CD4-positive, alpha-beta T cell (primary cell): Measurements from ENCODE around the gene CLK3. TPM values are rescaled to one million over a fixed set of nuclear protein-coding genes. Genes with fewer than 3 reads are reported as not detected.

ENCODE experiments used
- ATAC-seq: fragments of 200-7000 bp; cut with Tn5 transposase; one replicate; pipeline ENCODE4 v1.10.0; 2022; ENCODE audit warnings: mild to moderate bottlenecking; ENCODE audit not compliant: poor library complexity
- CTCF ChIA-PET: fragments of 350-600 bp; sonication (Branson Sonifier 250); formaldehyde crosslinking; loops from one replicate; lab custom pipeline; 2021; ENCODE audit warnings: antibody characterized with exemption, inconsistent platforms; lab: Charles Lee
- POLR2A ChIA-PET: fragments of 350-600 bp; sonication (Branson Sonifier 250); formaldehyde crosslinking; loops from one replicate; lab custom pipeline; 2021; ENCODE audit warnings: antibody characterized with exemption, inconsistent platforms; lab: Charles Lee
- DNase-seq, 14 experiments: peaks; one replicate each; pipeline ENCODE4 v3.0.0-alpha.2; 2013 to 2020; ENCODE audit warnings: mixed read lengths in 2 of 14
- H3K27ac ChIP-seq, 2 donors: one replicate each; pipeline versions ENCODE4 v1.5.1 to v1.7.0; 2013; ENCODE audit warnings: low read length in 2 of 2, low read depth in 1 of 2, mild to moderate bottlenecking in 1 of 2
- H3K27me3 ChIP-seq, 2 experiments: 1 replicate in 1 of 2; 2 replicates in 1 of 2; pipeline versions ENCODE4 v1.6.1 to v1.7.0; 2013; ENCODE audit warnings: low read length in 2 of 2, control low read depth in 1 of 2, mild to moderate bottlenecking in 1 of 2, moderate library complexity in 1 of 2; ENCODE audit not compliant: insufficient read depth in 2 of 2, control insufficient read depth in 1 of 2
- H3K36me3 ChIP-seq: one replicate; pipeline ENCODE4 v1.6.1; 2013; ENCODE audit warnings: low read length, control low read depth; ENCODE audit not compliant: insufficient read depth
- H3K4me1 ChIP-seq: one replicate; pipeline ENCODE4 v1.6.1; 2013; ENCODE audit warnings: low read length, control low read depth; ENCODE audit not compliant: insufficient read depth
- H3K4me3 ChIP-seq: one replicate; pipeline ENCODE4 v1.5.1; 2013; ENCODE audit warnings: mild to moderate bottlenecking, low read length, moderate library complexity
- H3K9me3 ChIP-seq, 2 experiments: 1 replicate in 1 of 2; 2 replicates in 1 of 2; pipeline versions ENCODE4 v1.6.1 to v1.7.0; 2013; ENCODE audit warnings: low read length in 2 of 2, mild to moderate bottlenecking in 2 of 2, control low read depth in 1 of 2, moderate library complexity in 1 of 2; ENCODE audit not compliant: control insufficient read depth in 1 of 2, insufficient read depth in 1 of 2
- H3K27ac Mint-ChIP-seq: one replicate; pipeline ENCODE4 v1.8.0; 2020; ENCODE audit warnings: mixed read lengths
- H3K27me3 Mint-ChIP-seq: one replicate; pipeline ENCODE4 v1.8.0; 2021; ENCODE audit warnings: mixed read lengths
- H3K36me3 Mint-ChIP-seq: one replicate; pipeline ENCODE4 v1.8.0; 2021; ENCODE audit warnings: low read depth, mixed read lengths
- H3K4me1 Mint-ChIP-seq: one replicate; pipeline ENCODE4 v1.8.0; 2021; ENCODE audit warnings: low read depth, mixed read lengths
- H3K4me3 Mint-ChIP-seq: one replicate; pipeline ENCODE4 v1.8.0; 2020; ENCODE audit warnings: mild to moderate bottlenecking, mixed read lengths
- H3K9me3 Mint-ChIP-seq: one replicate; pipeline ENCODE4 v1.8.0; 2020; ENCODE audit warnings: mixed read lengths
- intact Hi-C, 2 experiments: fragments of 100-400 bp; cut with DNase I in 1 of 2; cut with micrococcal nuclease in 1 of 2; formaldehyde crosslinking; loops; one replicate each; pipeline versions ENCODE4 v1.15.1 to v1.9.0; 2023 to 2025; cut with DNase I, micrococcal nuclease
- total RNA-seq, 174 experiments: library from RNA in 2 of 174; stranded (reverse) in 2 of 174; gene quantifications; one replicate each; pipeline ENCODE4 v1.2.3 and lab custom pipeline; 2021 to 2026
- TF ChIP-seq, protein P1 (sequence below): fragments of 200-600 bp; IDR thresholded peaks from one replicate; pipeline ENCODE4 v1.8.0; 2022; ENCODE audit warnings: antibody characterized with exemption, mild to moderate bottlenecking

CLK3 gene
- total RNA-seq, 2 experiments from 2014 or later, result 275 to 293 TPM

DNA sequence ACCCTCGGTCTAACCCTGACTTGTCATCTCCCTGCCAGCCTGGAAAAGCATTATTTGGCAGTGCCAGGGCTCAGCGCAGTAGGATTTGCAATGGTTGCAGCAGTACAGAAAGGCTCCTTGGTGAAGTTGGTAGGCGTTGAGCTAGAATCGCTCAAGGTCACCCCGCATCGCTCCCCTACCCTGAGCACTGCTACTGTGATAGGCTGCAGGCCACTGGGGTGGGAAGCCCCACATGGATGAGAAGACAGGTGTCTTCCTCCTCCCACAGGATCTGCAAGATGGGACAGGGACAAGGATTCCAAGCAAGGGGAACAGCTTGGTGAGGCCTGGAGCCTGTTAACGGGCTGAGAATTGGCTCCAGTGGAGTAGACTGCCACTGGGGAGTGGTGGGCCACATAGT is 10.7 kb downstream of the CLK3 start:
- POLR2A ChIA-PET, result interaction anchor here (0.9 kb wide), 1 partner anchor 9 kb away, joined by 3 read pairs; no protein-coding TSS in a partner anchor
- TF ChIP-seq, protein P1, sequence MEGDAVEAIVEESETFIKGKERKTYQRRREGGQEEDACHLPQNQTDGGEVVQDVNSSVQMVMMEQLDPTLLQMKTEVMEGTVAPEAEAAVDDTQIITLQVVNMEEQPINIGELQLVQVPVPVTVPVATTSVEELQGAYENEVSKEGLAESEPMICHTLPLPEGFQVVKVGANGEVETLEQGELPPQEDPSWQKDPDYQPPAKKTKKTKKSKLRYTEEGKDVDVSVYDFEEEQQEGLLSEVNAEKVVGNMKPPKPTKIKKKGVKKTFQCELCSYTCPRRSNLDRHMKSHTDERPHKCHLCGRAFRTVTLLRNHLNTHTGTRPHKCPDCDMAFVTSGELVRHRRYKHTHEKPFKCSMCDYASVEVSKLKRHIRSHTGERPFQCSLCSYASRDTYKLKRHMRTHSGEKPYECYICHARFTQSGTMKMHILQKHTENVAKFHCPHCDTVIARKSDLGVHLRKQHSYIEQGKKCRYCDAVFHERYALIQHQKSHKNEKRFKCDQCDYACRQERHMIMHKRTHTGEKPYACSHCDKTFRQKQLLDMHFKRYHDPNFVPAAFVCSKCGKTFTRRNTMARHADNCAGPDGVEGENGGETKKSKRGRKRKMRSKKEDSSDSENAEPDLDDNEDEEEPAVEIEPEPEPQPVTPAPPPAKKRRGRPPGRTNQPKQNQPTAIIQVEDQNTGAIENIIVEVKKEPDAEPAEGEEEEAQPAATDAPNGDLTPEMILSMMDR, result no peak
- ATAC-seq (no peak), DNase-seq (no peak)
- H3K27ac Mint-ChIP-seq, result no peak overlapping the region
- no peaks in the 10 kb centered on the region for H3K9me3 Mint-ChIP-seq
- H3K27me3 Mint-ChIP-seq, result no peaks in the 10 kb centered on the region
- Histone ChIP-seq H3K4me1 (peaks cover 14% of the 10 kb centered on the region), H3K4me3 (no peak overlapping the region), H3K27me3 (no peaks in the 10 kb centered on the region), H3K27ac (no peak overlapping the region), H3K9me3 (no peaks in the 10 kb centered on the region), H3K36me3 (peaks cover 95% of the 10 kb centered on the region)
- peaks cover under 1% of the 10 kb centered on the region for H3K4me1 Mint-ChIP-seq
- intact Hi-C loops, result no loop called here
- CTCF ChIA-PET, result interaction anchor here (1.5 kb wide), 1 partner anchor 145 kb away, joined by 5 read pairs; no protein-coding TSS in a partner anchor
- H3K4me3 Mint-ChIP-seq, result no peak overlapping the region
- peaks cover 96% of the 10 kb centered on the region for H3K36me3 Mint-ChIP-seq

DNA sequence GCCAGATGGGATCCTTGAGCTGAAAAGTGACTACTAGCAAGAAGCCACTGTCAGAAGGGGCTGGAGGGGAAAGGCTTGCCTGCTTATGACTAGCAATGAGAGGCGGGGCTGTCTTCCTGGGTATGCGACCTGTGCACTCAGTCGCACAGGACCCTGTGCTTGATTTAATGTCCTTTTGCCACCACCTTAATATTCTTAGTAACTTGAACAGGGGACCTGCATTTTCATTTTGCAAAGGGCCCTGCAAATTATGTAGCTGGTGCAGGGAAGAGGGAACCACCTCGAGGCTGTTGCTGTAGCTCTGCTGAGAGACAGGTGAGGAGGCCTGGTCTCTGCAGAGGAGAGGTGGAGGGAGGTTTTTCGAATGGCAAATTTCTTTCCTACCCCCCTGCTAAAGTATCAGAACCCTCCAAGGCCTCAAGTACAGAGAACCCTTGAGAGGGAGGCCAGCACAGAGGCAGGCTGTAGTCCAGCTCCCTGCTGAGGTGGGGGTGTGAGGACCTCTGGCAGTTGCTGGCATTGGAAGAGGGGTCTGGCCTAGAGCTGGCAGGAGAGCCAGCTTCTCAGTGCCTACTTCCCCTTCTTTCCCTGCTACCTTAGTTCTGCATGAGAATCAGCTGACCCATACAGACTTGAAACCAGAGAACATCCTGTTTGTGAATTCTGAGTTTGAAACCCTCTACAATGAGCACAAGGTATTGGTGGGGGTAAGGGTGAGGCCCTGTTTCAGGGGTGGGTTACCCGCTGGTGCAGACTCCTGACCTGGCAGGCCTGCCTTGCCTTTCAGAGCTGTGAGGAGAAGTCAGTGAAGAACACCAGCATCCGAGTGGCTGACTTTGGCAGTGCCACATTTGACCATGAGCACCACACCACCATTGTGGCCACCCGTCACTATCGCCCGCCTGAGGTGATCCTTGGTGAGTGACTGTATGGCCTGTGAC is 11.4 kb downstream of the CLK3 start:
- CTCF ChIA-PET, result interaction anchor here (1.5 kb wide), 1 partner anchor 144 kb away, joined by 5 read pairs; no protein-coding TSS in a partner anchor
- Mint-ChIP-seq H3K27me3 (no peaks in the 10 kb centered on the region), H3K36me3 (peaks cover 95% of the 10 kb centered on the region), H3K9me3 (no peaks in the 10 kb centered on the region), H3K4me3 (no peak overlapping the region), H3K27ac (no peak overlapping the region), H3K4me1 (no peaks in the 10 kb centered on the region)
- ATAC-seq (no peak), DNase-seq (no peak)
- Histone ChIP-seq H3K4me3 (no peak overlapping the region), H3K27me3 (no peaks in the 10 kb centered on the region), H3K4me1 (peaks cover 10% of the 10 kb centered on the region), H3K36me3 (peaks cover 93% of the 10 kb centered on the region), H3K27ac (peak overlapping the region in 1 of 2 donors; percentile 7), H3K9me3 (no peaks in the 10 kb centered on the region)
- intact Hi-C loops, result no loop called here
- POLR2A ChIA-PET, result interaction anchor here (0.7 to 0.9 kb wide), 2 partner anchors 9 to 11 kb away, joined by 3 to 4 read pairs; partner anchors contain the start of gene CLK3
- TF ChIP-seq, protein P1, result no peak

DNA sequence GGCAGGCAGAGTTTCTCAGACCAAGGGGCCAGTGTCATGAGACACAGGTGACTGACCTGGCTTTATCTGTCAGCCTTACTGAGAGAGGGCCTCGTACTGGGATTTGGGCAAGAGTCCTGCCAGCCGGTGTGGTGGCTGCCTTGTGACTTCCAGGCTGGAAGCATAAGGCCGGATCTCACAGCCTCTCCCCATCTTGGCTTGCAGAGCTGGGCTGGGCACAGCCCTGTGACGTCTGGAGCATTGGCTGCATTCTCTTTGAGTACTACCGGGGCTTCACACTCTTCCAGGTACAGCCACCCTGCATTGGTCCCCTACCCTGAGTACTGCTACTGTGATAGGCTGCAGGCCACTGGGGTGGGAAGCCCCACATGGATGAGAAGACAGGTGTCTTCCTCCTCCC is 12.1 kb downstream of the CLK3 start:
- no peak for ATAC-seq
- Mint-ChIP-seq H3K27me3 (no peaks in the 10 kb centered on the region), H3K9me3 (no peaks in the 10 kb centered on the region), H3K4me1 (no peaks in the 10 kb centered on the region), H3K4me3 (no peak overlapping the region), H3K27ac (no peak overlapping the region), H3K36me3 (peaks cover 95% of the 10 kb centered on the region)
- ChIA-PET POLR2A (interaction anchor here (0.7 kb wide), 1 partner anchor 12 kb away, joined by 4 read pairs; the partner anchor contains the start of gene CLK3), CTCF (interaction anchor here (1.5 kb wide), 1 partner anchor 143 kb away, joined by 5 read pairs; no protein-coding TSS in a partner anchor)
- intact Hi-C loops, result no loop called here
- H3K4me3 ChIP-seq, result no peak overlapping the region
- no peak overlapping the region for H3K27ac ChIP-seq
- DNase-seq, result no peak
- peaks cover 12% of the 10 kb centered on the region for H3K4me1 ChIP-seq
- no peaks in the 10 kb centered on the region for H3K27me3 ChIP-seq
- H3K9me3 ChIP-seq, result no peaks in the 10 kb centered on the region
- TF ChIP-seq, protein P1, result no peak
- peaks cover 93% of the 10 kb centered on the region for H3K36me3 ChIP-seq
